ENCODE results near the gene DDX41. TPM values are rescaled to one million over a fixed set of nuclear protein-coding genes. Genes with fewer than 3 reads are reported as not detected.

Gene DDX41
- total RNA-seq, 1 donor from 2014 or later, result 250 TPM

DNA sequence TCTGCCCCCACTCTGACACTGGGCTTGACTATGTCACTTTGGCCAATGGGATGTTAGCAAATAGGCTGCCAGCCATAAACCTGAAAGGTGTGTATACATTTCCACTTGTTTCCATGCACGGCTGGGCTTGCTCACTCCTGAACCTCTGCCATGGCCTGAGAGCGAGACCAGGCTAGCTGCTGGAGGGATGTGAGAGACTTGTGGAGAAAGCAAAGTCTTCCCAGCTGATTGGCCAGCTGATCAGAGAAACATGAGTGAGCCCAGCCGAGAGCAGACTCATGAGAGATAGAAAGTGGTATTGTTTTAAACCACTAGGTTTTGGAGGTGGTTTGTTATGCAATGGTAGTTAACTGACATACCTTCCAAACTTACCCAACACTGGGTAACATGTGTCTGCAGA lies 23.7 kb upstream of the DDX41 start:
- peak; percentile 91 for DNase-seq (ENCODE audit: low read depth)
- no peaks in the 10 kb centered on the region for H3K27me3 ChIP-seq (ENCODE audit: control insufficient read depth, insufficient read depth, low read length)
- TF ChIP-seq, protein P1, sequence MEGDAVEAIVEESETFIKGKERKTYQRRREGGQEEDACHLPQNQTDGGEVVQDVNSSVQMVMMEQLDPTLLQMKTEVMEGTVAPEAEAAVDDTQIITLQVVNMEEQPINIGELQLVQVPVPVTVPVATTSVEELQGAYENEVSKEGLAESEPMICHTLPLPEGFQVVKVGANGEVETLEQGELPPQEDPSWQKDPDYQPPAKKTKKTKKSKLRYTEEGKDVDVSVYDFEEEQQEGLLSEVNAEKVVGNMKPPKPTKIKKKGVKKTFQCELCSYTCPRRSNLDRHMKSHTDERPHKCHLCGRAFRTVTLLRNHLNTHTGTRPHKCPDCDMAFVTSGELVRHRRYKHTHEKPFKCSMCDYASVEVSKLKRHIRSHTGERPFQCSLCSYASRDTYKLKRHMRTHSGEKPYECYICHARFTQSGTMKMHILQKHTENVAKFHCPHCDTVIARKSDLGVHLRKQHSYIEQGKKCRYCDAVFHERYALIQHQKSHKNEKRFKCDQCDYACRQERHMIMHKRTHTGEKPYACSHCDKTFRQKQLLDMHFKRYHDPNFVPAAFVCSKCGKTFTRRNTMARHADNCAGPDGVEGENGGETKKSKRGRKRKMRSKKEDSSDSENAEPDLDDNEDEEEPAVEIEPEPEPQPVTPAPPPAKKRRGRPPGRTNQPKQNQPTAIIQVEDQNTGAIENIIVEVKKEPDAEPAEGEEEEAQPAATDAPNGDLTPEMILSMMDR (IDR thresholded peaks at IDR 0.05; ENCODE audit: insufficient read depth, low read length, severe bottlenecking), result no peak
- H3K4me3 ChIP-seq (ENCODE audit: low read depth, low read length), result no peak overlapping the region
- H3K36me3 ChIP-seq (ENCODE audit: control insufficient read depth, insufficient read depth, low read length), result peaks cover 15% of the 10 kb centered on the region
- no peak for FAIRE-seq

DNA sequence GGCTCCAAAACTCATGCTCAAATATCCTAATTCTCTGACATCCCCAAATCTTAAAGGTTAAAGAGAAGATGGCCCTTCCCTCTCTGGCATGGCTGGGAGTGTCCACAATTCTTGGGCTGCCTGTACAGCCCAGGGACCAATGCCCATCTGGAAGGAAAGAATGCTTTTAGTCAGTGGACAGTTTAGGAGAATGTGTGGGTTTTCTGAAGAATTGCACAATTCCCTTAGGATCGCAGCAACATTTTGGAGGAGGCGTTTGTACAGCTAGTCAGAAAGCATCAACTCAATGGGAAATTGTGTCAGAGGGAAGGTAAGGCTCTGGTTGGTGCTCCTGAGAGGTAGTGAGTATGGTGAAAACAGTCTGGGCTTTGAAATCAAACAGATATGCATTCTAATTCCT lies 22.6 kb upstream of the DDX41 start:
- TF ChIP-seq, protein P1 (IDR thresholded peaks at IDR 0.05; ENCODE audit: insufficient read depth, low read length, severe bottlenecking), result no peak
- Histone ChIP-seq H3K36me3 (ENCODE audit: control insufficient read depth, insufficient read depth, low read length) (peaks cover 15% of the 10 kb centered on the region), H3K4me3 (ENCODE audit: low read depth, low read length) (no peak overlapping the region), H3K27me3 (ENCODE audit: control insufficient read depth, insufficient read depth, low read length) (no peaks in the 10 kb centered on the region)
- DNase-seq (ENCODE audit: low read depth), result peak; percentile 74
- peak; percentile 83 for FAIRE-seq

DNA sequence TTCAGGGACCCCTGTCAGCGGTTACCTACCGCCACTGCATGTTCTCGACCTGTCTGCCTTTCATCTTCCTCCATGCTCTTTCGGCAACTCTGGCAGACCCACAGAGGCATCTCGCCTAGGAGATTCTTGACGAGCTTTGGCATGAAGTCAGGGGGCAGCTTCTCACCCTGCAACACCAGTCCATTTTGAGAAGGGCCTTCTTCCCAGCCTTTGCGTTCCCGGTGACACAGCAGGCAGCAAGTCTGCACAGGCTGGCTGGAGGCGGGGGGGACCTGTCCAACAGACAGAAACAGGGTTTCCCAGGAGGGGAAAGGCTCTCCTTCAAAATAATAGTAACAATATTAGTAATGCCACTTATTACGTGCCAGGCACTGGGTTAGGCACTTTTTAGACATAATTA lies 22.1 kb upstream of the DDX41 start:
- DNase-seq (ENCODE audit: low read depth) (peak; percentile 81), FAIRE-seq (no peak)
- no peak overlapping the region for H3K4me3 ChIP-seq (ENCODE audit: low read depth, low read length)
- no peaks in the 10 kb centered on the region for H3K27me3 ChIP-seq (ENCODE audit: control insufficient read depth, insufficient read depth, low read length)
- H3K36me3 ChIP-seq (ENCODE audit: control insufficient read depth, insufficient read depth, low read length), result peaks cover 15% of the 10 kb centered on the region
- TF ChIP-seq, protein P1 (IDR thresholded peaks at IDR 0.05; ENCODE audit: insufficient read depth, low read length, severe bottlenecking), result no peak

DNA sequence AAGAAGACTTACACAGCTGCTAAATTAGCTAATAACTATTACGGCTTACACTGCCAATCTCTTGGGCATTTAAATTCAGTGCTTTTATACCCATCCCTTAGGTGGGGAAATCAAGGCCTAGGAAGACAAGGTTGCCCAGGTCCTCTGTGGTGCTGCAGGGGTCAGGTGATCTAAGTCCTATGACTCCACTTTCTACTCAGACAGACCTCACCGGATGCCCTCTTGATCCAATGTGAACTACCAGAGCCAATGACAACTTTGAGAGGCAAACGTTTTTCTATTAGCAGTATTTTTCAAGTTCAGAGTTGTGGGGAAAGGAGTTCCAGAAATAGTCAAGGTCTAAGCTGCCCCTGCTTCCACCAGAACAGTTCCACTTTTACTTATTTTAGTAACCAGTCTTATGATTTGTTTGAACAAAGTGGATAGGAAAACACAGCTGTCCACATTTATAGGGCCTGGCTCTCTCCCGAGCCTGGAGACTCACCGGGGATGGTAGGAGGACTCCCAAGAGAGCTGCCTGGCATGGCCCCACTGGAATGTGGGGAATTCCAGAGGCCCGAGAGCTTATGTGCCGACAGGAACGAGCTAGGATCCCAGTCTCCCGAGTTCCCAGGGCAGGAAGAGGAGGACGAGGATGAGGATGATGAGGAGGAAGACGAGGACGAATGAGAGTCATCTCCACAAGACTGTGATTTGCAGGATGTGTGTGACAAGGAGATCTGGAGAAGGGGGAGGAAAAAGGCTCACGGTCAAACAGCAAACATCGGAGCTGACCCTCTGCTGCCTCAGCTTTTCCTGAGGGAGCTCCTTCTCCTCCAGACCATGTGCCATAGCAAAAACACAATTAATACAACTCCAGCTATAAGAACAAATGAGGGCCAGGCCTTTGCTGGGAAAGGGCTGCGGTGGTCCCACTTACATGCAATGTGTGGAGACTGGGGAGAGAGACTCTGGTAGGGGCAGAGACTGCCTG lies 20.9 kb upstream of the DDX41 start:
- FAIRE-seq, result no peak
- TF ChIP-seq, protein P1 (IDR thresholded peaks at IDR 0.05; ENCODE audit: insufficient read depth, low read length, severe bottlenecking), result no peak
- peak; percentile 60 for DNase-seq (ENCODE audit: low read depth)
- Histone ChIP-seq H3K4me3 (ENCODE audit: low read depth, low read length) (no peak overlapping the region), H3K36me3 (ENCODE audit: control insufficient read depth, insufficient read depth, low read length) (peaks cover 18% of the 10 kb centered on the region), H3K27me3 (ENCODE audit: control insufficient read depth, insufficient read depth, low read length) (no peaks in the 10 kb centered on the region)

DNA sequence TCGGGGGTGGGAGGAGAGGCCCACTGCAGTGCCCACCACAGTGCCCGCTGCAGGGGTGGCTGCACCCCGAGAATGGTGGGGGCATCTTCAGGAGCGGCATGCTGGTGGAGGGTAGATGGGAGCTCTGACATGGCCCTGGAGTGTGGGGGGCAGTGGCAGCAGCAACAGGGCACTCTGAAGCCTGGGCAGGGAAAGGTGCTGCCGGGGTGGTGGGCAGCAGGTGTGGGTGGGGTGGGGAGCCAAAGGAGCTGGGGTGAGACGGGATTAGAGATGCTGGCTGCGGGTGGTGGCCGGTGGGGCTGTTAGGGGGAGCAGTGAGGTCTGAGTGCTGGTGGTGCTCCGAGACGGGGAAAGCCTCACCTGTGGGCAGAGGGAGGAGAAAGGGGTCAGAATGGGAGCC lies 19.6 kb upstream of the DDX41 start:
- Histone ChIP-seq H3K27me3 (ENCODE audit: control insufficient read depth, insufficient read depth, low read length) (no peaks in the 10 kb centered on the region), H3K4me3 (ENCODE audit: low read depth, low read length) (no peak overlapping the region), H3K36me3 (ENCODE audit: control insufficient read depth, insufficient read depth, low read length) (peaks cover 27% of the 10 kb centered on the region)
- DNase-seq (ENCODE audit: low read depth) (no peak), FAIRE-seq (no peak)
- TF ChIP-seq, protein P1 (IDR thresholded peaks at IDR 0.05; ENCODE audit: insufficient read depth, low read length, severe bottlenecking), result no peak
